OCI-LY1 (cell line): ENCODE measurements around the gene NOD2.

Experiments
- H2AFZ ChIP-seq: fragments of 200-600 bp; sonication (generic), shearing (Covaris generic); 2 replicates; pipeline ENCODE4 v1.6.0; 2014; ENCODE audit warnings: antibody characterized with exemption, mild to moderate bottlenecking, low read length
- H3F3A ChIP-seq: fragments of 200-600 bp; sonication (generic), shearing (Covaris generic); 2 replicates; pipeline ENCODE4 v1.6.0; 2014; ENCODE audit warnings: mild to moderate bottlenecking, antibody characterized with exemption, low read length, moderate library complexity; ENCODE audit not compliant: insufficient read depth
- H3K27ac ChIP-seq: fragments of 200-600 bp; sonication (generic); 2 replicates; pipeline ENCODE4 v1.5.1; 2014; ENCODE audit warnings: low read length, mixed run types, mild to moderate bottlenecking, low read depth; ENCODE audit not compliant: poor library complexity, severe bottlenecking
- H3K27me3 ChIP-seq: fragments of 200-600 bp; sonication (generic); 2 replicates; pipeline ENCODE4 v1.6.0; 2014; ENCODE audit warnings: antibody characterized with exemption, mild to moderate bottlenecking, low read length, moderate library complexity; ENCODE audit not compliant: insufficient read depth
- H3K36me3 ChIP-seq: fragments of 200-600 bp; sonication (generic); 2 replicates; pipeline ENCODE4 v1.6.1; 2014; ENCODE audit warnings: mild to moderate bottlenecking, antibody characterized with exemption, low read length, moderate library complexity, mixed read lengths; ENCODE audit not compliant: insufficient read depth
- H3K4me1 ChIP-seq: fragments of 200-600 bp; sonication (generic); 2 replicates; pipeline ENCODE4 v1.5.1; 2014; ENCODE audit warnings: mild to moderate bottlenecking, low read length, moderate library complexity; ENCODE audit not compliant: insufficient read depth, severe bottlenecking
- H3K4me2 ChIP-seq: fragments of 200-600 bp; sonication (generic), shearing (Covaris generic); 2 replicates; pipeline ENCODE4 v1.6.1; 2014; ENCODE audit warnings: low read length
- H3K4me3 ChIP-seq: fragments of 200-600 bp; sonication (generic); 2 replicates; pipeline ENCODE4 v1.5.1; 2014; ENCODE audit warnings: low read length, low read depth, mild to moderate bottlenecking, mixed read lengths; ENCODE audit not compliant: poor library complexity, severe bottlenecking
- H3K79me2 ChIP-seq: fragments of 200-600 bp; shearing (Covaris generic); 2 replicates; pipeline ENCODE4 v1.6.1; 2016; ENCODE audit warnings: mixed run types, low read length, mixed read lengths; ENCODE audit not compliant: insufficient read depth
- H3K9ac ChIP-seq: fragments of 200-600 bp; sonication (generic), shearing (Covaris generic); 2 replicates; pipeline ENCODE4 v1.6.1; 2014; ENCODE audit warnings: mild to moderate bottlenecking, low read length, mixed read lengths
- H3K9me2 ChIP-seq: fragments of 200-600 bp; sonication (generic), shearing (Covaris generic); 2 replicates; pipeline ENCODE4 v1.6.1; 2014; ENCODE audit warnings: low read depth, mild to moderate bottlenecking, low read length, mixed read lengths
- H3K9me3 ChIP-seq: fragments of 200-600 bp; shearing (Covaris generic); 2 replicates; pipeline ENCODE4 v1.6.1; 2014; ENCODE audit warnings: low read length, mixed read lengths
- H4K20me1 ChIP-seq: fragments of 200-600 bp; sonication (generic), shearing (Covaris generic); 2 replicates; pipeline ENCODE4 v1.6.0; 2016; ENCODE audit warnings: mild to moderate bottlenecking, low read length; ENCODE audit not compliant: insufficient read depth
- EZH2 ChIP-seq: fragments of 200-600 bp; sonication (generic), shearing (Covaris generic); IDR thresholded peaks from 2 replicates; pipeline ENCODE4 v1.8.0; 2017; ENCODE audit warnings: borderline replicate concordance, mixed run types, mild to moderate bottlenecking, antibody characterized with exemption, low read length, moderate library complexity, mixed read lengths
- TF ChIP-seq, protein P1 (sequence below): fragments of 200-600 bp; sonication (generic), shearing (Covaris generic); IDR thresholded peaks from 2 replicates; pipeline ENCODE4 v1.5.1; 2017; ENCODE audit warnings: mild to moderate bottlenecking, antibody characterized with exemption, low read length, moderate library complexity, mixed read lengths

NOD2 gene

DNA sequence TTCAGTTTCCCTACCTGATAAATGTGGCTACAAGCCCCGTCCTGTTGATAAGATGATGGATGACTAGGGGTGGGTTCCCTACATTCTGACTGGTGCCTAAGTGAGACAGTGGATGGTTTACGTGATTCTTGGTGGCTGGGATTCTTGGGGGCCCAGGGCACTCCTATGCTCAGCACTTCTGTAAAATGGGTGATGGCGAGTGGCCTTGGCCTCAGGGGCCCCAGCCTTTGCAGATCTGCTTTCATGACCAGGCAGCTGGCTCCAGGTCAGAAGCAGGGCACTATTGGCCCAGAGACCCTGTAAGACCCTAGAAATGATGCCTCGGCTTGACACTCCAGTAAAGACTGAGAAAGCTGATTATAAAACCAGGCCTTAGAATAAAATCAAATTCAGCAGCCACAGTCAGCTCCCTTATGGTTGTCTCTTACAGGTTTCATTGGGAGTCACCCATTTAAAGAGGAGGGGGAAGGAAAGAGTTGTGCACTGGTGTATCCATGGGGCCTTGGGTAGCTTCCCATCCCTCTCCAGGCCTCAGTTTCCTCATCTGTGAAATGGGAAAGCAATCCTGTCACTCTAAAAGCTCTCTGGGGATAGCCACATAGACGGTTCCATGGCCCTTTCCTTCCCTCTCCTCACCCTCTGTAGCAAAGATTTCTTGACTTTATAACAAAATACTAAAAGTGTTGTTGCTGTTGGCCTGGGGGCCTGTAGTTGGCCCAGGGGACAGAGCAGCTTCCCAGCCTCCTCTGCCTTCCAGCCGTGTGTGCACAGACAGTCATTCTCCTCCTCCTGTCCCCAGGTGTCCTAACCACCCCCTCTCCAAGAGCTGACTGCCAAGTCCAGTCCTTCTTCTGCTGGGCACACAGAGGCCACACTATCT is 13.5 kb upstream of the NOD2 start:
- H3K36me3 ChIP-seq: peaks cover 13% of the 10 kb centered on the region; the same call in 1 of the 2 replicates
- H3K27me3 ChIP-seq: no peaks in the 10 kb centered on the region
- peak overlapping the region; percentile 63 for H3K4me3 ChIP-seq
- peak overlapping the region; percentile 83 for H3K4me2 ChIP-seq
- H2AFZ ChIP-seq: no peak overlapping the region
- no peaks in the 10 kb centered on the region for H3K9me2 ChIP-seq
- peak overlapping the region; percentile 24 for H3K27ac ChIP-seq
- no peak for TF ChIP-seq EZH2
- TF ChIP-seq, protein P1, sequence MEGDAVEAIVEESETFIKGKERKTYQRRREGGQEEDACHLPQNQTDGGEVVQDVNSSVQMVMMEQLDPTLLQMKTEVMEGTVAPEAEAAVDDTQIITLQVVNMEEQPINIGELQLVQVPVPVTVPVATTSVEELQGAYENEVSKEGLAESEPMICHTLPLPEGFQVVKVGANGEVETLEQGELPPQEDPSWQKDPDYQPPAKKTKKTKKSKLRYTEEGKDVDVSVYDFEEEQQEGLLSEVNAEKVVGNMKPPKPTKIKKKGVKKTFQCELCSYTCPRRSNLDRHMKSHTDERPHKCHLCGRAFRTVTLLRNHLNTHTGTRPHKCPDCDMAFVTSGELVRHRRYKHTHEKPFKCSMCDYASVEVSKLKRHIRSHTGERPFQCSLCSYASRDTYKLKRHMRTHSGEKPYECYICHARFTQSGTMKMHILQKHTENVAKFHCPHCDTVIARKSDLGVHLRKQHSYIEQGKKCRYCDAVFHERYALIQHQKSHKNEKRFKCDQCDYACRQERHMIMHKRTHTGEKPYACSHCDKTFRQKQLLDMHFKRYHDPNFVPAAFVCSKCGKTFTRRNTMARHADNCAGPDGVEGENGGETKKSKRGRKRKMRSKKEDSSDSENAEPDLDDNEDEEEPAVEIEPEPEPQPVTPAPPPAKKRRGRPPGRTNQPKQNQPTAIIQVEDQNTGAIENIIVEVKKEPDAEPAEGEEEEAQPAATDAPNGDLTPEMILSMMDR: no peak
- no peaks in the 10 kb centered on the region for H3F3A ChIP-seq
- H3K4me1 ChIP-seq: peaks cover 38% of the 10 kb centered on the region
- H3K9ac ChIP-seq: peak overlapping the region; percentile 63; the same call in 1 of the 2 replicates
- no peaks in the 10 kb centered on the region for H3K9me3 ChIP-seq
- no peaks in the 10 kb centered on the region for H4K20me1 ChIP-seq
- H3K79me2 ChIP-seq: no peaks in the 10 kb centered on the region

- Histone ChIP-seq H3K9me3 (no peaks in the 10 kb centered on the region), H3K4me3 (peak overlapping the region; percentile 63), H3K4me1 (peaks cover 44% of the 10 kb centered on the region), H3K27ac (peak overlapping the region; percentile 24), H3F3A (no peaks in the 10 kb centered on the region), H3K36me3 (0 out of 2 replicates have a peak, but pooled peaks cover 9% of the 10 kb centered on the region), H3K4me2 (peak overlapping the region; percentile 83), H4K20me1 (no peaks in the 10 kb centered on the region), H2AFZ (no peak overlapping the region), H3K9me2 (no peaks in the 10 kb centered on the region), H3K9ac (peak overlapping the region; percentile 63), H3K27me3 (no peaks in the 10 kb centered on the region), H3K79me2 (no peaks in the 10 kb centered on the region)
- TF ChIP-seq EZH2: no peak
- TF ChIP-seq, protein P1: no peak
Observed at GRCh38 chr16:50680556-50680893, 12.9 kb upstream of the NOD2 start.

DNA sequence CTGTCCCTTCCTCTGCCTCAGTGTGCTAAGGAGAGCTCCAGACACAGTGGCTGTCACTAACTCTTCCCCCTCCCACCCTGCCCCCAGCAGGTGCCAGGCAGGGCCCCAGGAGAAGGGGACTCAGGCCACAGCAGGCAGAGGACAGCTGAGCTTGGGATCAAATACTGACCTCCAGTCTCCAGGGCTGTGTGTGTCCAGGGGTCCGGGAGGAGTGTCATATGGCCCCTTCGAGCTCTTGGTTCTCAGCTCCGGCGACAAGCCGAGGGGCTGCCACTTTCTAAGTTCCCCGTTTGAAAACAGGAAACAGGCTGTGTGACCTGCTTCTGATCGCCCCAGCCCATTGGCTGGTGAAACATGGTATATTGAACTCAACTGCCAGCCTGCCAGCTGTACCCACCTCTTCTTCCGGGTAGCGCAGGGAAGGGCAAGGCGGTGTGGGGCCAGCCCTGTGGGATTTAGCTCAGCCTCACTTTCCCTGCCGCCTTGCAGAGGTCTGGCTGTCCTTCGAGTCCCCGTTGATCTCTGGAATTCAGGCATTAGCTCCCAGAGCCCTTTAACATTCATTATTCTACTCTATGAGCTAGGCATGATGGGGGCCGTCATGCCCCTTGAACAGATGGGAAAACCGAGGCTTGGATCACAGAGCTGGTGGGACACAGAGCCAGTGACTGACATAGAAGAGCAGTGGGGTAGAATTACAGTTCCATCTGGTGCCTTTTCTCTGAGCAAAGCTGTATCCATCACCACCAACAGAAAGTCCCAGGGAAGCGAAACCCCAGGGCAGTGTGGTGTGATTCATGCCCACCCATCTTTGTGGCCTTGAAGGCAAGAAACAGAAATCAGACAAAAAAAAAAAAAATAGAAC is 12.2 kb upstream of the NOD2 start, which contains the start of gene SNX20:
Gene SNX20 (minus strand): TSS at position 292 of the 865 bp plus-strand sequence. CDS start 3,786 bp downstream, outside the sequence.
- Histone ChIP-seq H3K9me2 (no peaks in the 10 kb centered on the region), H3K9ac (peak within 1 kb of the TSS; percentile 63), H3K4me2 (peak within 1 kb of the TSS; percentile 83), H3K4me3 (peak within 1 kb of the TSS; percentile 63), H3K27ac (peak within 1 kb of the TSS; percentile 24), H3K27me3 (no peaks in the 10 kb centered on the region), H3K36me3 (0 out of 2 replicates have a peak, but pooled peaks cover 6% of the 10 kb centered on the region), H3F3A (no peaks in the 10 kb centered on the region), H4K20me1 (no peaks in the 10 kb centered on the region), H3K4me1 (peaks cover 48% of the 10 kb centered on the region), H3K9me3 (no peaks in the 10 kb centered on the region), H2AFZ (peak within 1 kb of the TSS; percentile 82), H3K79me2 (no peaks in the 10 kb centered on the region)
- TF ChIP-seq EZH2: no peak
- TF ChIP-seq, protein P1: no peak
